Skeletal muscle satellite cell (primary cell): ENCODE results near the gene TMUB2. TPM values are rescaled to one million over a fixed set of nuclear protein-coding genes. Genes with fewer than 3 reads are reported as not detected.
"Not testable (repeated sequence)": the region's sequence is repeated elsewhere in the genome, so short reads cannot be mapped to it uniquely, and the experiment has no call there.

Experiments
- H3K27me3 ChIP-seq: 2 replicates; pipeline ENCODE4 v1.7.0; 2013; ENCODE audit warnings: low read length; ENCODE audit not compliant: control insufficient read depth, insufficient read depth
- H3K36me3 ChIP-seq: 2 replicates; pipeline ENCODE4 v1.7.0; 2013; ENCODE audit warnings: mild to moderate bottlenecking, control low read depth, low read length; ENCODE audit not compliant: insufficient read depth
- H3K4me1 ChIP-seq: 2 replicates; pipeline ENCODE4 v1.7.0; 2013; ENCODE audit warnings: low read length; ENCODE audit not compliant: control insufficient read depth, insufficient read depth
- H3K4me2 ChIP-seq: 2 replicates; pipeline ENCODE4 v1.7.0; 2013; ENCODE audit warnings: mild to moderate bottlenecking, low read length
- H3K4me3 ChIP-seq: 2 replicates; pipeline ENCODE4 v1.7.0; 2013; ENCODE audit warnings: low read length
- H3K9ac ChIP-seq: 2 replicates; pipeline ENCODE4 v1.7.0; 2013; ENCODE audit warnings: mild to moderate bottlenecking, low read depth, low read length, moderate library complexity
- H3K9me3 ChIP-seq: replicated peaks from 2 replicates; pipeline ENCODE4 v1.7.0; 2013; ENCODE audit warnings: mild to moderate bottlenecking, control low read depth, low read length
- small RNA-seq: library from RNA; depleted of rRNA; stranded (forward); fragments of <200 nt; gene quantifications from one replicate; pipeline ENCODE3, GENCODE V24; 2012

TMUB2 gene

DNA sequence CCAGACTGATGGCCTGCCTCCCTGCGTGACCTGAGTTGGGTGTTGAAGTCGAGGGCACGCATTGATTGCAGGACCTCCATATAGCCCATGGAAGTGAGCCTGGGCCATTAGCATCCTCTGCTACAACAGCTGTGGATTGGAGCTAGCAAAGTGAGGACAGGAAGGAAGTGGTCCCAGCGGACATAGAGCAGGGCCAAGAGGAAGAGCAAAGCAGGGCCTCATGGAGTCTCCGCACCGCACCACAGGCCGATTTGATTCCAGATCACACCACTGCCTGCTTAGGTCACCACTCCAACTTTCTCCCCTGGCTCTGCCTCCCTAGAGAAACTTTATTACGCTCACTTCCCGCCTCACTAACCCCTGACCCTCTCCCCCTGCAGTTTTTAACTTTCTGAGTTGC, 43.4 kb downstream of the TMUB2 start:
- Histone ChIP-seq H3K4me3 (no peak overlapping the region), H3K4me1 (no peaks in the 10 kb centered on the region)

DNA sequence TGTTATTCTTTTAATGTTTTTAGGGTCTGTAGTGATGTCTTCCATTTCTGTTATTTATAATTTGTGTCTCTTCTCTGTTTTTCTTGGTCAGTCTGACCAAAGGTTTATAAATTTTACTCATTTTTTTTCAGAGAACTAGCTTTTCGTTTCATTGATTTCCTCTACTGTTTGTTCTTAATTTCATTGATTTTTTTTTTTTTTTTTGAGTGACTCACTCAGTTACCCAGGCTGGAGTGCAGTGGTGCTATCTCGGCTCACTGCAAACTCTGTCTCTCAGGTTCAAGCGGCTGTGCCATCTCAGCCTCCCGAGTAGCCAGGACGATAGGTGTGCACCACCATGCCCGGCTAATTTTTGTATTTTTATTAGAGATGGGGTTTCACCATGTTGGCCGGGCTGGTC, 45.3 kb downstream of the TMUB2 start:
- H3K4me2 ChIP-seq: no peak overlapping the region
- no peaks in the 10 kb centered on the region for H3K9me3 ChIP-seq
- no peak overlapping the region for H3K9ac ChIP-seq
- no peaks in the 10 kb centered on the region for H3K4me1 ChIP-seq
- H3K4me3 ChIP-seq: no peak overlapping the region
- peaks cover 8% of the 10 kb centered on the region for H3K27me3 ChIP-seq
- H3K36me3 ChIP-seq: no peaks in the 10 kb centered on the region

More for the DNA sequence above, 43.4 kb downstream of the TMUB2 start:
- H3K4me2 ChIP-seq: no peak overlapping the region
- H3K9me3 ChIP-seq: no peaks in the 10 kb centered on the region
- H3K36me3 ChIP-seq: no peaks in the 10 kb centered on the region
- no peak overlapping the region for H3K9ac ChIP-seq
- peaks cover 4% of the 10 kb centered on the region for H3K27me3 ChIP-seq

DNA sequence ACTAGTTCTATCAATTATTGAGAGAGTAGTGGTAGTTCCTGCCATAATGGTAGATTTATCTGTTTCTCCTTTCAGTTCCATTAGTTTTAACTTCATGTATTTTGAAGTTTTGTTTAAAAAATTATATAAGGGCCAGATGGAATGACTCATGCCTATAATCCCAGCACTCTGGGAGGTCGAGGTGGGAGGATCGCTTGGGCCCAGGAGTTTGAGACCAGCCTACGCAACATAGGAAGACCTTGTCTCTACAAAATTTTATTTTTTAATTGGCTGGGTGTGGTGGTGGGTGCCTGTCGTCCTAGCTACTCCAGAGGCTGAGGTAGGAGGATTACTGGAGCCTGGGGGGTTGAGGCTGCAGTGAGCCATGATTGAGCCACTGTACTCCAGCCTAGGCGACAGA, 46.8 kb downstream of the TMUB2 start:
- no peaks in the 10 kb centered on the region for H3K9me3 ChIP-seq
- peaks cover 8% of the 10 kb centered on the region for H3K27me3 ChIP-seq
- H3K4me2 ChIP-seq: no peak overlapping the region
- H3K9ac ChIP-seq: no peak overlapping the region
- no peaks in the 10 kb centered on the region for H3K36me3 ChIP-seq
- H3K4me3 ChIP-seq: no peak overlapping the region
- H3K4me1 ChIP-seq: no peaks in the 10 kb centered on the region

DNA sequence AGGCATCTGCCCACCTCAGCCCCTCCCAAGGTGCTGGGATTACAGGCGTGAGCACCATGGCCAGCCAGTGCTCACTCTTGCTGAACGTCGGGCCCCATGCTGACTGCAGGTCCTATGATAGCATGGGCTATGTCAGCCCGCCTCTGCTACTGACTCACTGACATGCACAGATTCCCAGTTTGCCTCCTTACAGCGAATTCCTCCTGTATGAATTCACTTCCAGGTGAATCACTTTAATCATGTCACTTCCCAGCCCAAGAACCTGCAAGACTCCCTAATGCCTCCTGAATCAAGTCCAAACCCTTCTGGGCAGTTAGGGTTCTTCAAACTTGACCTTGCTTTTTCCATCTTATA, 48.8 kb downstream of the TMUB2 start:
- H3K4me1 ChIP-seq: no peaks in the 10 kb centered on the region
- H3K4me3 ChIP-seq: no peak overlapping the region
- H3K9me3 ChIP-seq: no peaks in the 10 kb centered on the region
- H3K9ac ChIP-seq: no peak overlapping the region
- H3K27me3 ChIP-seq: peaks cover 4% of the 10 kb centered on the region
- H3K36me3 ChIP-seq: no peaks in the 10 kb centered on the region
- no peak overlapping the region for H3K4me2 ChIP-seq

GRCh38 chr17:44236444-44236991, 49.7 kb downstream of the TMUB2 start:
- Histone ChIP-seq H3K36me3 (no peaks in the 10 kb centered on the region), H3K9ac (no peak overlapping the region), H3K9me3 (no peaks in the 10 kb centered on the region), H3K4me3 (no peak overlapping the region), H3K27me3 (peaks cover 4% of the 10 kb centered on the region), H3K4me2 (no peak overlapping the region), H3K4me1 (no peaks in the 10 kb centered on the region)

DNA sequence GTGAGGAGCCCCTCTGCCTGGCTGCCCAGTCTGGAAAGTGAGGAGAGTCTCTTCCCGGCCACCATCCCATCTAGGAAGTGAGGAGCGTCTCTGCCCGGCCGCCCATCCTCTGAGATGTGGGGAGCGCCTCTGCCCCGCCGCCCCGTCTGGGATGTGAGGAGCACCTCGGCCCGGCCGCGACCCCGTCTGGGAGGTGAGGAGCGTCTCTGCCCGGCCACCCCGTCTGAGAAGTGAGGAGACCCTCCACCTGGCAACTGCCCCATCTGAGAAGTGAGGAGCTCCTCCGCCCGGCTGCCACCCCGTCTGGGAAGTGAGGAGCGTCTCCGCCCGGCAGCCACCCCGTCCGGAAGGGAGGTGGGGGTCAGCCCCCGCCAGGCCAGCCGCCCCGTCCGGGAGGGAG, 51.1 kb downstream of the TMUB2 start:
- H3K4me3 ChIP-seq, H3K27me3 ChIP-seq, H3K9ac ChIP-seq, H3K4me2 ChIP-seq, H3K36me3 ChIP-seq, H3K9me3 ChIP-seq, H3K4me1 ChIP-seq: not testable (repeated sequence)

DNA sequence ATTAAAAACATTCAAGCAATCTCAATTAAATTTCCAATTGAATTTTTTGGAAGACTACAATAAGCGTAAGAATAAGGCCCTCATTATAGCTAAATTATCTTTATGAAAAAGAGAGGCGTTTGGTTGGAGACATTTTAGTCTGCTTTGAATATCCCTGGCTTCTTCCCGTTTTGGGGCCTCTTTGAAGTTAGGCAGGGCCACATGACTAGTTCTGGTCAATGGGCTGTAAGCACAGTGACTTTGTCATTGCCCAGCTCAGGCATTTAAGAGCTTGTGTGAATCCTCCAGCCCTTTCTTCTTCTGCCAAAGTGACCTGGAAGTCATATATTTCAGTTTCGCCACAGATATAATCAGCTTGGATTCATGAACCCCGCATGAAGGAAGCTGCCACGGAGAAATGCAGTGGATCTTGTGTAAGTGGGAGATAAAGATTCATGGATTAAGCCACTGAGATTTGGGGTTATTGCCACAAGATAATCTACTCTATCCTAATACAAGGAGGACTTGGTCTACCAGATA, 54.4 kb downstream of the TMUB2 start:
- H3K36me3 ChIP-seq: no peaks in the 10 kb centered on the region
- H3K4me3 ChIP-seq: no peak overlapping the region
- H3K27me3 ChIP-seq: peaks cover 4% of the 10 kb centered on the region
- no peaks in the 10 kb centered on the region for H3K9me3 ChIP-seq
- no peak overlapping the region for H3K9ac ChIP-seq
- no peaks in the 10 kb centered on the region for H3K4me1 ChIP-seq
- H3K4me2 ChIP-seq: no peak overlapping the region

Small RNA genes within 50 kb of the gene (small RNA-seq; reads per million reads assigned to genes)
- gene MIR6782: not detected
